Transverse colon (tissue), 4 donors: ENCODE results near the gene SOX11. TPM values are rescaled to one million over a fixed set of nuclear protein-coding genes. Genes with fewer than 3 reads are reported as not detected.

Experiments
- DNase-seq: peaks from one replicate; pipeline ENCODE4 v3.0.0-alpha.2; 2019
- H3K27ac ChIP-seq, 4 donors: fragments of 200-600 bp; sonication (generic); 2 replicates each; pipeline ENCODE4 v1.5.1; 2016 to 2018; ENCODE audit warnings: inconsistent platforms in 4 of 4
- H3K27me3 ChIP-seq: fragments of 200-600 bp; sonication (generic); 2 replicates; pipeline ENCODE4 v1.5.1; 2017; ENCODE audit warnings: inconsistent platforms
- H3K36me3 ChIP-seq, 4 donors: fragments of 200-600 bp; sonication (generic); 2 replicates each; pipeline ENCODE4 v1.5.1; 2017 to 2019; ENCODE audit warnings: inconsistent platforms in 4 of 4
- H3K4me1 ChIP-seq, 4 donors: fragments of 200-600 bp; sonication (generic); 2 replicates each; pipeline ENCODE4 v1.5.1; 2017 to 2020; ENCODE audit warnings: inconsistent platforms in 4 of 4
- H3K4me3 ChIP-seq, 4 donors: fragments of 200-600 bp; sonication (generic); 1 replicate in 1 of 4; 2 replicates in 3 of 4; pipeline versions ENCODE4 v1.5.1 to v1.6.1; 2017 to 2019; ENCODE audit warnings: inconsistent platforms in 4 of 4
- H3K9me3 ChIP-seq, 2 donors: fragments of 200-600 bp; sonication (generic); 2 replicates each; pipeline ENCODE4 v1.5.1; 2017 to 2019; ENCODE audit warnings: inconsistent platforms in 2 of 2
- EP300 ChIP-seq: sonication (generic); formaldehyde crosslinking; IDR thresholded peaks from one replicate; pipeline ENCODE4 v1.6.1; 2017; ENCODE audit warnings: antibody characterized with exemption, low read depth
- POLR2A ChIP-seq: fragments of 450-650 bp; IDR thresholded peaks from one replicate; pipeline ENCODE4 v1.6.1; 2016; ENCODE audit warnings: antibody characterized with exemption, mild to moderate bottlenecking, moderate library complexity
- POLR2AphosphoS5 ChIP-seq, 3 donors: sonication (generic); formaldehyde crosslinking; IDR thresholded peaks; one replicate each; pipeline ENCODE4 v1.6.1; 2016; ENCODE audit warnings: antibody characterized with exemption in 3 of 3
- WGBS, 2 donors: methylation state at CpG; one replicate each; pipeline ENCODE4 v1.1.5; 2018; ENCODE audit warnings: low coverage in 1 of 2; 5-methylcytosine and 5-hydroxymethylcytosine counted together
- in situ Hi-C, 4 donors: fragments of 200-750 bp; cut with MboI; loops; one replicate each; pipeline versions ENCODE4 v1.15.0 to v1.15.1; 2017; ENCODE audit warnings: low sequenced_read_pairs in 3 of 4, low pct_ligation_motif_present in 1 of 4, low pct_unique_long_range_greater_than_20kb in 1 of 4
- intact Hi-C: fragments of 100-400 bp; cut with DNase I; formaldehyde crosslinking; loops from one replicate; pipeline ENCODE4 v1.15.1; 2023; ENCODE audit warnings: low total_unique reads
- total RNA-seq, 4 donors: library from RNA; depleted of rRNA; stranded (reverse); fragments of >200 nt; gene quantifications; one replicate each; pipeline ENCODE4 v1.1.0, GENCODE V29; 2016
- TF ChIP-seq, protein P1 (sequence below), 5 experiments: fragments of 200-600 bp in 3 of 5; fragments of 450-650 bp in 2 of 5; sonication (generic) in 3 of 5; IDR thresholded peaks; 1 replicate in 2 of 5; 2 replicates in 3 of 5; pipeline ENCODE4 v1.5.1; 2016 to 2017; ENCODE audit warnings: antibody characterized with exemption in 5 of 5, inconsistent platforms in 3 of 5, mild to moderate bottlenecking in 2 of 5, moderate library complexity in 1 of 5

SOX11 gene
- total RNA-seq, 4 donors from 2014 or later, result 0.32 to 0.75 (median 0.40) TPM

DNA sequence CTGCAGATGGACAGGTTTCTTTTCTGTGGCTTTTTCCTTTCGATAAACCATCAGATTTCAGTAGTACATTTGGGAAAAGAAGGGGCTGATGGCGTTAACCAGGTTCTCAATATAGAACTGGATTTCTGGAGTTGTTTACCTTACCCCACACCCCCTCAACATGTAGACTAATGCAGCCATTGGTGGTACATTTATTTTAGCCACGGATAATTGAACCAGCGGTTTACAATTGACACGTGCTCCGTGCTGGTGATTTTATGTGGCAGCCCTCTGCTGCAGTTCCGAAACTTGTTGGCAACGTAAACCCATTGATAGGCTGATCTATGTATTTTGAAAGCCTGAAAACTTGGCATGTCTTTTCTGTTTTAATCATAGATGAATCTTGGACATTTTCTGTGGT lies 5.4 kb downstream of the SOX11 start:
- no peak for DNase-seq
- intact Hi-C loops, result no loop called here
- Histone ChIP-seq H3K4me1 (peaks cover 0 to 10% (median 4%) of the 10 kb centered on the region in 4 donors), H3K9me3 (no peaks in the 10 kb centered on the region), H3K27ac (peak overlapping the region in 2 of 4 donors; percentile 68 to 76), H3K27me3 (peaks cover 78% of the 10 kb centered on the region), H3K4me3 (peak overlapping the region in 1 of 4 donors; percentile 45), H3K36me3 (no peaks in the 10 kb centered on the region)
- no peak for TF ChIP-seq POLR2A
- TF ChIP-seq EP300, result no peak
- TF ChIP-seq, protein P1, sequence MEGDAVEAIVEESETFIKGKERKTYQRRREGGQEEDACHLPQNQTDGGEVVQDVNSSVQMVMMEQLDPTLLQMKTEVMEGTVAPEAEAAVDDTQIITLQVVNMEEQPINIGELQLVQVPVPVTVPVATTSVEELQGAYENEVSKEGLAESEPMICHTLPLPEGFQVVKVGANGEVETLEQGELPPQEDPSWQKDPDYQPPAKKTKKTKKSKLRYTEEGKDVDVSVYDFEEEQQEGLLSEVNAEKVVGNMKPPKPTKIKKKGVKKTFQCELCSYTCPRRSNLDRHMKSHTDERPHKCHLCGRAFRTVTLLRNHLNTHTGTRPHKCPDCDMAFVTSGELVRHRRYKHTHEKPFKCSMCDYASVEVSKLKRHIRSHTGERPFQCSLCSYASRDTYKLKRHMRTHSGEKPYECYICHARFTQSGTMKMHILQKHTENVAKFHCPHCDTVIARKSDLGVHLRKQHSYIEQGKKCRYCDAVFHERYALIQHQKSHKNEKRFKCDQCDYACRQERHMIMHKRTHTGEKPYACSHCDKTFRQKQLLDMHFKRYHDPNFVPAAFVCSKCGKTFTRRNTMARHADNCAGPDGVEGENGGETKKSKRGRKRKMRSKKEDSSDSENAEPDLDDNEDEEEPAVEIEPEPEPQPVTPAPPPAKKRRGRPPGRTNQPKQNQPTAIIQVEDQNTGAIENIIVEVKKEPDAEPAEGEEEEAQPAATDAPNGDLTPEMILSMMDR (IDR thresholded peaks at IDR 0.05), result no peak
- no peak for TF ChIP-seq POLR2AphosphoS5 (IDR thresholded peaks at IDR 0.05)
- 67 to 73% methylated on average over 8 of the region's 8 CpGs for WGBS, 2 donors
- in situ Hi-C loops, result no loop called here

DNA sequence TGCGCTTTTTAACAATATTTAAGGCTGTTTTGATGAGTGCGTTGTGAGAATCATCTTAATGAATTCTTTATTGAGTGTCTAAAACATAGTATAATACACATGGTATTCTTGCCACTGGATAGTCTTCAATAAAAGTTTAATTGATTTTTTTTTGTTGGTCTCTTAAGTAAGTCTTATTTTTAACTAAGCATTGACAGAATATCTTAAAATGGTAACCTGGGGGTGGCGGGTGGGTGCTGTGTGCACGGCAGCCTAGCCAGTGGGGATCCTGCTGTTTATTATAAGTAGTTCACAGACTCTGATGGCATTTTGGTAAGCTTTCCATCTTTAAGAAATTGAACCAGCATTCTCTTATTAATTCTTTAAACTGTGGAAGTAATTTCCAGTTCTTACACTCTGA lies 6.0 kb downstream of the SOX11 start:
- no peak for DNase-seq
- no peak overlapping the region for H3K27ac ChIP-seq
- intact Hi-C loops (no loop called here), in situ Hi-C loops (no loop called here)
- peaks cover 0 to 10% (median 1%) of the 10 kb centered on the region in 4 donors for H3K4me1 ChIP-seq
- H3K9me3 ChIP-seq, result no peaks in the 10 kb centered on the region
- TF ChIP-seq, protein P1 (IDR thresholded peaks at IDR 0.05), result no peak
- no peak for TF ChIP-seq POLR2AphosphoS5 (IDR thresholded peaks at IDR 0.05)
- TF ChIP-seq EP300, result no peak
- no peak for TF ChIP-seq POLR2A
- no peak overlapping the region for H3K4me3 ChIP-seq
- WGBS, 2 donors, result 88% methylated on average over 4 of the region's 4 CpGs
- no peaks in the 10 kb centered on the region for H3K36me3 ChIP-seq
- peaks cover 72% of the 10 kb centered on the region for H3K27me3 ChIP-seq

DNA sequence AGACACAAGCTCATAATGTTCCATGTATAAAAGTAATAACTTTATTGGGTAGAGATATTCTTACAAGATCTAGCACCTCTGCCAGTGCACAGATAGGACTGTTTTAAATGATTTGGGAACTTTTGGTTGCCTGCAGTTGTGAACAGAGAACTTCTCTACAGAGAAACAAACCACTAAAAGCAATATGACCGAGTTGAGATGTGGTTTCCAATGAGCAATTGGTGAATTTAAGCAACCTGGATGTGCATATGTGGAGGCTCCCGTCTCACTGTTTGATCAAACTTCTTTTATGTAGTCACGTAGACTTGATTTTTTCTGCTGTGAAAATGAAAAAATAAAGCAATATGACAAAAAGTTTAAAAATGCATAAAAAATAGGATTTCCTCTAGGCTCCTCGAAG lies 7.8 kb downstream of the SOX11 start:
- no peak for DNase-seq
- Histone ChIP-seq H3K36me3 (no peaks in the 10 kb centered on the region), H3K4me1 (peaks cover 0 to 10% (median 1%) of the 10 kb centered on the region in 4 donors), H3K9me3 (no peaks in the 10 kb centered on the region), H3K4me3 (no peak overlapping the region), H3K27ac (no peak overlapping the region), H3K27me3 (peaks cover 56% of the 10 kb centered on the region)
- in situ Hi-C loops (no loop called here), intact Hi-C loops (no loop called here)
- 80 to 81% methylated on average over 3 to 4 of the region's 4 CpGs for WGBS, 2 donors
- TF ChIP-seq EP300 (no peak), POLR2AphosphoS5 (IDR thresholded peaks at IDR 0.05) (no peak), POLR2A (no peak)
- TF ChIP-seq, protein P1 (IDR thresholded peaks at IDR 0.05), result no peak

DNA sequence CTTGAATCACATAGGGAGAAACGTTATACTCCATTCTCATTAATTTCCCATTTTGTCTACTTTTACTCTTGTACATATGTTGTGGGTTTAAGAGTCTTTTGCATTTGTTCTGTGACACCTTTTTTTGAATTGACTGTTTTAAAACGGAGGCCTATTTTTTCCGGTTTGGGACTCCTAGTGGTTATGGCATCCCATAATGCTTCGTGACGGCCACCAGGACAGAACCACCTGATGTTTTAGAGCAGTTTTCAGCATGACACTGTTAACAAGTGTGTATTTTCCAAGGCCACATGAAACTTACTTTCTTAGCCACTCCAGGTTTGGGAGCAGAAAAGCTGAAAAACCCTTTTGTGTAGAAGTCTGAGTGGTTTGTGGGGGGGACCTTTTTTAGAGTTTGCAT lies 8.4 kb downstream of the SOX11 start:
- intact Hi-C loops (no loop called here), in situ Hi-C loops (no loop called here)
- TF ChIP-seq POLR2AphosphoS5 (IDR thresholded peaks at IDR 0.05), result no peak
- TF ChIP-seq POLR2A, result no peak
- no peak for TF ChIP-seq EP300
- TF ChIP-seq, protein P1 (IDR thresholded peaks at IDR 0.05), result no peak
- no peaks in the 10 kb centered on the region for H3K36me3 ChIP-seq
- WGBS, 2 donors, result 74 to 94% methylated on average over 4 to 5 of the region's 5 CpGs
- peaks cover 52% of the 10 kb centered on the region for H3K27me3 ChIP-seq
- H3K4me1 ChIP-seq, result peaks cover 0 to 10% (median 1%) of the 10 kb centered on the region in 4 donors
- H3K27ac ChIP-seq, result no peak overlapping the region
- no peak for DNase-seq
- no peaks in the 10 kb centered on the region for H3K9me3 ChIP-seq
- no peak overlapping the region for H3K4me3 ChIP-seq
